Measurements from ENCODE around the gene INPP5A. TPM values are rescaled to one million over a fixed set of nuclear protein-coding genes. Genes with fewer than 3 reads are reported as not detected.

The INPP5A gene
- total RNA-seq, 2 donors from 2014 or later, result 9.2 to 14.5 TPM

- Histone ChIP-seq H3K9me3 (no peaks in the 10 kb centered on the region), H3K36me3 (replicated peaks in 1 of 2; ENCODE audit: insufficient read depth in 1 of 2, low read depth in 2 of 2) (no peaks in the 10 kb centered on the region), H3K4me3 (no peak overlapping the region), H3K4me1 (peaks cover 16% of the 10 kb centered on the region), H3K27ac (no peak overlapping the region), H3K27me3 (no peaks in the 10 kb centered on the region)
- DNase-seq (peak in 1 of 4 donors; percentile 5), ATAC-seq (no peak)
- WGBS, 2 donors, result 89 to 90% methylated on average over 15 of the region's 15 CpGs
- TF ChIP-seq POLR2A (IDR thresholded peaks at IDR 0.05), result no peak
- TF ChIP-seq, protein P1, sequence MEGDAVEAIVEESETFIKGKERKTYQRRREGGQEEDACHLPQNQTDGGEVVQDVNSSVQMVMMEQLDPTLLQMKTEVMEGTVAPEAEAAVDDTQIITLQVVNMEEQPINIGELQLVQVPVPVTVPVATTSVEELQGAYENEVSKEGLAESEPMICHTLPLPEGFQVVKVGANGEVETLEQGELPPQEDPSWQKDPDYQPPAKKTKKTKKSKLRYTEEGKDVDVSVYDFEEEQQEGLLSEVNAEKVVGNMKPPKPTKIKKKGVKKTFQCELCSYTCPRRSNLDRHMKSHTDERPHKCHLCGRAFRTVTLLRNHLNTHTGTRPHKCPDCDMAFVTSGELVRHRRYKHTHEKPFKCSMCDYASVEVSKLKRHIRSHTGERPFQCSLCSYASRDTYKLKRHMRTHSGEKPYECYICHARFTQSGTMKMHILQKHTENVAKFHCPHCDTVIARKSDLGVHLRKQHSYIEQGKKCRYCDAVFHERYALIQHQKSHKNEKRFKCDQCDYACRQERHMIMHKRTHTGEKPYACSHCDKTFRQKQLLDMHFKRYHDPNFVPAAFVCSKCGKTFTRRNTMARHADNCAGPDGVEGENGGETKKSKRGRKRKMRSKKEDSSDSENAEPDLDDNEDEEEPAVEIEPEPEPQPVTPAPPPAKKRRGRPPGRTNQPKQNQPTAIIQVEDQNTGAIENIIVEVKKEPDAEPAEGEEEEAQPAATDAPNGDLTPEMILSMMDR (IDR thresholded peaks at IDR 0.05), result no peak
- intact Hi-C loops (cut with DNase I), result loop anchor here (10.0 kb wide), 1 partner anchor 132 kb away; the partner anchor contains the start of gene NKX6-2
These were observed 114.9 kb downstream of the INPP5A start for GRCh38 chr10:132652446-132652845.

DNA sequence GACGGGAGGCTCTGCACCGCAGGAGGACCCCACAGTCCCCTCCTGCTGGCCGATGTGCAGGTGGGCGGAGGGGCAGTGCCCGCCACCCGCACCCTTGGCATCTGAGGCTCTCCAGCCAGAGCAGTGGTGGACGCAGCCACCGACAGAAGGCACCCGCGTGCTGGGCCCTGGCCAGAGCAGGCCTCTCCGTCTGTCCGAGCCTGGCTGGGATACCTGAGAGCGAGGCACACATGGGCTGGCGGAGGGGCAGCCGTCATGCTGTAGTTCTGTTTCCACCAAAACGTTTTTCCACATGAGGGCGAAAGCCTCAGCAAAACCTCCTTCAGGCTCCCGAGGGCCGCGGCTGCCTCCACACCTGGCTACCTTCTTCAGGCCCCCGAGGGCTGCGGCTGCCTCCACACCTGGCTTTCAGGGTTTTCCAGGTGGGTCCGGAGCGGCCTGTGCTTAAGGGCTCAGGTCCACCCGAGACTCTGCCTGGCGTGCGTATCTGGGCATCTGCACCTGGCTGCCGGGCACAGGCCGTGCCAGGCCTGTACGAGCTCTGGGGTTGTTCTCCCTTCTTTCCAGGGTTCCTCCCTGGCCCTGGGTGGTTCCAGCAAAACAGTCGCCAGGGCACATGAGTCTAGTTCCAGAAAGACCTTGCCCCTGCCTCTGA is 115.5 kb downstream of the INPP5A start:
- DNase-seq, result peak in 1 of 4 donors; percentile 10
- WGBS, 2 donors, result 89 to 96% methylated on average over 15 to 24 of the region's 31 CpGs
- TF ChIP-seq, protein P1 (IDR thresholded peaks at IDR 0.05), result no peak
- no peak for TF ChIP-seq POLR2A (IDR thresholded peaks at IDR 0.05)

GRCh38 chr10:132653721-132654120 is 116.1 kb downstream of the INPP5A start:
- no peak overlapping the region for H3K27ac ChIP-seq
- peaks cover 29% of the 10 kb centered on the region for H3K4me1 ChIP-seq
- H3K4me3 ChIP-seq, result no peak overlapping the region
- intact Hi-C loops (cut with DNase I), result loop anchor here (10.0 kb wide), 1 partner anchor 131 kb away; the partner anchor contains the start of gene NKX6-2
- no peaks in the 10 kb centered on the region for H3K27me3 ChIP-seq
- ATAC-seq, result no peak
- DNase-seq, result peak in 1 of 4 donors; percentile 8
- no peaks in the 10 kb centered on the region for H3K36me3 ChIP-seq (replicated peaks in 1 of 2; ENCODE audit: insufficient read depth in 1 of 2, low read depth in 2 of 2)
- no peak for TF ChIP-seq POLR2A (IDR thresholded peaks at IDR 0.05)
- TF ChIP-seq, protein P1 (IDR thresholded peaks at IDR 0.05), result no peak
- no peaks in the 10 kb centered on the region for H3K9me3 ChIP-seq
- 89 to 90% methylated on average over 18 to 20 of the region's 20 CpGs for WGBS, 2 donors

More for the DNA sequence above, 115.5 kb downstream of the INPP5A start:
- Histone ChIP-seq H3K4me1 (peaks cover 22% of the 10 kb centered on the region), H3K36me3 (replicated peaks in 1 of 2; ENCODE audit: insufficient read depth in 1 of 2, low read depth in 2 of 2) (no peaks in the 10 kb centered on the region), H3K4me3 (no peak overlapping the region), H3K9me3 (no peaks in the 10 kb centered on the region), H3K27ac (no peak overlapping the region), H3K27me3 (no peaks in the 10 kb centered on the region)
- ATAC-seq, result no peak
- intact Hi-C loops (cut with DNase I), result loop anchor here (10.0 kb wide), 1 partner anchor 132 kb away; the partner anchor contains the start of gene NKX6-2

- intact Hi-C loops (cut with DNase I), result loop anchor here (10.0 kb wide), 1 partner anchor 131 kb away; the partner anchor contains the start of gene NKX6-2
- no peaks in the 10 kb centered on the region for H3K36me3 ChIP-seq (replicated peaks in 1 of 2; ENCODE audit: insufficient read depth in 1 of 2, low read depth in 2 of 2)
These were observed 116.6 kb downstream of the INPP5A start for GRCh38 chr10:132654121-132654571.

More at GRCh38 chr10:132654121-132654571, 116.6 kb downstream of the INPP5A start:
- no peak for ATAC-seq
- peak in 1 of 4 donors; percentile 17 for DNase-seq
- TF ChIP-seq, protein P1 (IDR thresholded peaks at IDR 0.05), result no peak
- TF ChIP-seq POLR2A (IDR thresholded peaks at IDR 0.05), result no peak
- Histone ChIP-seq H3K27ac (no peak overlapping the region), H3K4me3 (no peak overlapping the region), H3K4me1 (peaks cover 33% of the 10 kb centered on the region), H3K27me3 (no peaks in the 10 kb centered on the region), H3K9me3 (no peaks in the 10 kb centered on the region)
- 79 to 96% methylated on average over 3 to 9 of the region's 12 CpGs for WGBS, 2 donors
